GM13977 (cell line): Measurements from ENCODE around the gene RBCK1.

Experiments
- DNase-seq: peaks from one replicate; pipeline ENCODE4 v3.0.0; 2012; ENCODE audit warnings: low spot score
- CTCF ChIP-seq: IDR thresholded peaks from 2 replicates; pipeline ENCODE4 v1.5.1; 2012; ENCODE audit warnings: mild to moderate bottlenecking, control low read depth; ENCODE audit not compliant: insufficient read depth; ENCODE audit errors: extremely low read depth, missing control alignments
- in situ Hi-C: fragments of 300-500 bp; cut with MboI; formaldehyde crosslinking; loops from one replicate; pipeline ENCODE4 v1.12.0; 2022; ENCODE audit warnings: low sequenced_read_pairs, low pct_unique_long_range_greater_than_20kb, mixed read lengths, inconsistent platforms; ENCODE audit not compliant: unreplicated experiment

Gene RBCK1

GRCh38 chr20:461254-462198 lies 53.4 kb downstream of the RBCK1 start:
- peak; percentile 74 for DNase-seq
- in situ Hi-C loops, result no loop called here
- TF ChIP-seq CTCF, result no peak

GRCh38 chr20:462199-462991 lies 54.3 kb downstream of the RBCK1 start, which contains the start of gene TBC1D20:
TBC1D20 (minus strand) TSS chr20:462533; CDS start chr20:462405, 128 bp downstream.
- in situ Hi-C loops, result no loop called here
- TF ChIP-seq CTCF, result peak; percentile 38
- peak; percentile 95 for DNase-seq

- DNase-seq, result no peak
These were observed 59.7 kb downstream of the RBCK1 start for GRCh38 chr20:467755-468154.

GRCh38 chr20:469746-470490 lies 61.8 kb downstream of the RBCK1 start:
- DNase-seq, result no peak
- TF ChIP-seq CTCF, result no peak
- in situ Hi-C loops, result loop anchor here (10.0 kb wide), 1 partner anchor 115 kb away; no protein-coding TSS in a partner anchor

More at GRCh38 chr20:467755-468154, 59.7 kb downstream of the RBCK1 start:
- in situ Hi-C loops, result no loop called here
- TF ChIP-seq CTCF, result no peak

GRCh38 chr20:472137-472846 lies 64.2 kb downstream of the RBCK1 start:
- in situ Hi-C loops, result loop anchor here (10.0 kb wide), 1 partner anchor 117 kb away; no protein-coding TSS in a partner anchor

More at GRCh38 chr20:472137-472846, 64.2 kb downstream of the RBCK1 start:
- DNase-seq, result no peak
- TF ChIP-seq CTCF, result no peak
